Measurements from ENCODE around the gene RIPOR1.

DNA sequence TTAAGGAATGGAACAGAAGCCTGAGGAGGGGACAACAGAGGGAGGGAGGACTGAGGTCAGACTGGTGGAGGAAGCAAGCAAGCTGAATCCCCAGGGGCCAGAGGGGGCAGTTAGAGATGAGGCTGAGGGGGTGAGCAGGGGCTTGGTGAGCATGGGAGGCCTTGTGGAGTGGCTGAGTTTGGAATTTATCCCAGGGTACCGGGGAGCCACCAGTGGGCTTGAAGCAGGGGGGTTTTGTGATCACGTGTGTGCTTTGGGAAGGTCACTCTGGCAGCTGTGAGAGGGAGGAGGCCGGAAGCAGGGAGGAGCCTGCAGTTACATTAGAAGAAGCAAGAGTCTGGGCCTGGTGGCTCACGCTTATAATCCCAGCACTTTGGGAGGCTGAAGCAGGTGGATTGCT is 23.8 kb downstream of the RIPOR1 start:
- TF ChIP-seq CTCF (IDR thresholded peaks at IDR 0.05; ENCODE audit: low read length) = no peak
- TF ChIP-seq EZH2 (IDR thresholded peaks at IDR 0.05; ENCODE audit: borderline replicate concordance, low read length) = no peak
